ENCODE results near the gene LRRFIP1. TPM values are rescaled to one million over a fixed set of nuclear protein-coding genes. Genes with fewer than 3 reads are reported as not detected.
A peak's percentile ranks its signal among the peaks of the same experiment; 100 is the strongest.

The LRRFIP1 gene
- total and polyA plus RNA-seq, 10 of the 15 experiments (the other 5 are each of a cell fraction or from before 2014, with no cell fraction given): 36.2 to 120 (median 74.3) TPM

DNA sequence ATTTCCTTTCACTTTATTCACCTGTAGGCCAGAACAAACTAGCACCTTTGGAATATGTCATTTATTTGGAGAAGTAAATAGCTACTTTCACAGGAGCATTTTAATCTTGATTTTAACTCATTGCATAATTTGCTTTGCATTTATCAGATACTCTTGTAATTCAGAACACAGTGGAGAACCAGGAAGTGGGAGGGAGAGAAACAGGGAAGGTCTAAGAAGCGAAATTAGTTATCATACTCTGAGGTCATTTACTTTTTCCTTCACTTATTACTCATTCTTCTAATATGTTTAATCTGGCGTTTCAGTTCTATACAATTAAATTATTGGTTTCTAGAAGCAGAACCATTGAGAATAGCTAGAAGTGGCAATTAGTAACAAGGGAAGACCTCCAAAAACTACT is 191.8 kb downstream of the LRRFIP1 start:
- Histone ChIP-seq H3K4me3 (no peak overlapping the region), H4K20me1 (ENCODE audit: control insufficient read depth, insufficient read depth) (no peaks in the 10 kb centered on the region), H3K27me3 (replicated peaks in 1 of 2; ENCODE audit: control insufficient read depth in 2 of 2, insufficient read depth in 2 of 2, low read length in 1 of 2) (no peaks in the 10 kb centered on the region), H3K27ac (ENCODE audit: control insufficient read depth, insufficient read depth) (no peak overlapping the region), H3K36me3 (ENCODE audit: control insufficient read depth in 2 of 2, insufficient read depth in 2 of 2, low read length in 1 of 2) (no peaks in the 10 kb centered on the region), H3K4me2 (ENCODE audit: control insufficient read depth, insufficient read depth) (no peak overlapping the region), H3K79me2 (ENCODE audit: control insufficient read depth, insufficient read depth, low read length) (no peaks in the 10 kb centered on the region), H3K9ac (ENCODE audit: control insufficient read depth, insufficient read depth, low read length) (no peak overlapping the region), H2AFZ (ENCODE audit: control insufficient read depth, low read depth, low read length) (no peak overlapping the region), H3K4me1 (ENCODE audit: control insufficient read depth, insufficient read depth, low read length) (no peaks in the 10 kb centered on the region; the same call in 1 of the 2 replicates), H3K9me3 (replicated peaks; ENCODE audit: control insufficient read depth, insufficient read depth, low read length) (no peaks in the 10 kb centered on the region)
- in situ Hi-C loops (cut with MboI): no loop called here
- TF ChIP-seq SP1 (IDR thresholded peaks at IDR 0.05; ENCODE audit: low read depth, low read length) (no peak), ZZZ3 (IDR thresholded peaks at IDR 0.05; ENCODE audit: control insufficient read depth, insufficient read length, low read depth) (no peak), STAT3 (IDR thresholded peaks at IDR 0.05; ENCODE audit: low read depth, low read length) (no peak), ATF7 (IDR thresholded peaks at IDR 0.05; ENCODE audit: low read depth) (no peak), MTA2 (IDR thresholded peaks at IDR 0.05; ENCODE audit: low read depth) (peak; percentile 71; the same call in 1 of the 2 replicates), ETV6 (conservative IDR thresholded peaks at IDR 0.05 in 1 of 2, IDR thresholded peaks at IDR 0.05 in 1 of 2; ENCODE audit: borderline replicate concordance in 1 of 2, low read depth in 1 of 2) (0 out of 4 replicates have a peak, but pooled peaks of 1 of the 2 experiments have one; percentile 28), JUNB (IDR thresholded peaks at IDR 0.05) (peak; percentile 44), CHD4 (IDR thresholded peaks at IDR 0.05) (no peak), SIN3A (IDR thresholded peaks at IDR 0.05; ENCODE audit: low read depth, low read length) (no peak), NR2F1 (conservative IDR thresholded peaks at IDR 0.05) (no peak), NR2C1 (IDR thresholded peaks at IDR 0.05) (no peak), YY1 (IDR thresholded peaks at IDR 0.05; ENCODE audit: low read depth, low read length) (no peak), CREB1 (IDR thresholded peaks at IDR 0.05; ENCODE audit: low read depth) (no peak), PAX5 (IDR thresholded peaks at IDR 0.05; ENCODE audit: borderline replicate concordance, low read depth, low read length) (no peak)
- TF ChIP-seq, protein P1, sequence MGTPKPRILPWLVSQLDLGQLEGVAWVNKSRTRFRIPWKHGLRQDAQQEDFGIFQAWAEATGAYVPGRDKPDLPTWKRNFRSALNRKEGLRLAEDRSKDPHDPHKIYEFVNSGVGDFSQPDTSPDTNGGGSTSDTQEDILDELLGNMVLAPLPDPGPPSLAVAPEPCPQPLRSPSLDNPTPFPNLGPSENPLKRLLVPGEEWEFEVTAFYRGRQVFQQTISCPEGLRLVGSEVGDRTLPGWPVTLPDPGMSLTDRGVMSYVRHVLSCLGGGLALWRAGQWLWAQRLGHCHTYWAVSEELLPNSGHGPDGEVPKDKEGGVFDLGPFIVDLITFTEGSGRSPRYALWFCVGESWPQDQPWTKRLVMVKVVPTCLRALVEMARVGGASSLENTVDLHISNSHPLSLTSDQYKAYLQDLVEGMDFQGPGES (IDR thresholded peaks at IDR 0.05): no peak
- TF ChIP-seq, protein P2, sequence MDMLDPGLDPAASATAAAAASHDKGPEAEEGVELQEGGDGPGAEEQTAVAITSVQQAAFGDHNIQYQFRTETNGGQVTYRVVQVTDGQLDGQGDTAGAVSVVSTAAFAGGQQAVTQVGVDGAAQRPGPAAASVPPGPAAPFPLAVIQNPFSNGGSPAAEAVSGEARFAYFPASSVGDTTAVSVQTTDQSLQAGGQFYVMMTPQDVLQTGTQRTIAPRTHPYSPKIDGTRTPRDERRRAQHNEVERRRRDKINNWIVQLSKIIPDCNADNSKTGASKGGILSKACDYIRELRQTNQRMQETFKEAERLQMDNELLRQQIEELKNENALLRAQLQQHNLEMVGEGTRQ (IDR thresholded peaks at IDR 0.05; ENCODE audit: borderline replicate concordance, low read depth, low read length): no peak
- RAD21 ChIA-PET (ENCODE audit: unreplicated experiment): interaction anchor here (0.8 to 1.2 kb wide), 2 partner anchors 8 to 444 kb away, joined by 3 read pairs; no protein-coding TSS in a partner anchor
- peak; percentile 23 for ATAC-seq
- no TSS peak for BruUV-seq (replicated peaks)
- CTCF ChIA-PET: interaction anchor here (1.0 to 1.1 kb wide), 3 partner anchors 19 to 153 kb away, joined by 3 read pairs; no protein-coding TSS in a partner anchor
- intact Hi-C loops (cut with micrococcal nuclease; ENCODE audit: unreplicated experiment): no loop called here
- POLR2A ChIA-PET: interaction anchor here (0.6 to 1.0 kb wide), 3 partner anchors 86 to 291 kb away, joined by 3 to 6 read pairs (median 3); no protein-coding TSS in a partner anchor
- SMC1A ChIA-PET (ENCODE audit: uncharacterized antibody, unreplicated experiment): interaction anchor here (0.9 to 1.9 kb wide), 5 partner anchors 8 to 290 kb away, joined by 3 to 6 read pairs (median 3); no protein-coding TSS in a partner anchor
- WGBS (ENCODE audit: insufficient coverage, insufficient replicate concordance, low lambda C conversion rate, missing lambda C conversion rate): 24% methylated on average over 2 of the region's 2 CpGs
- no peak for FAIRE-seq
- no peak for DNase-seq (ENCODE audit: low read depth, low spot score)

All from GM12878 (cell line).